H1 (cell line): ENCODE measurements around the gene SLC37A1. TPM values are rescaled to one million over a fixed set of nuclear protein-coding genes. Genes with fewer than 3 reads are reported as not detected.

Experiments
- CTCF ChIA-PET: fragments of 300-600 bp; sonication (Branson Sonifier 250); formaldehyde crosslinking; loops from one replicate; lab custom pipeline; 2021; ENCODE audit not compliant: partially characterized antibody; lab: Charles Lee
- POLR2A ChIA-PET: fragments of 300-600 bp; sonication (Branson Sonifier 250); formaldehyde crosslinking; loops from one replicate; lab custom pipeline; 2021; ENCODE audit warnings: inconsistent platforms; ENCODE audit not compliant: partially characterized antibody; lab: Charles Lee
- DNase-seq, 2 experiments: peaks; one replicate each; pipeline versions ENCODE4 v3.0.0 to v3.0.0-alpha.2; 2010 to 2022; ENCODE audit warnings: low spot score in 2 of 2, low read depth in 1 of 2, mixed read lengths in 1 of 2
- FAIRE-seq: peaks from 2 replicates; lab custom pipeline; 2011; peaks lifted over from hg19 to GRCh38; lab: Jason Lieb, UNC
- H2AFZ ChIP-seq: 2 replicates; pipeline ENCODE4 v1.8.1; 2012; ENCODE audit warnings: low read length, inconsistent platforms
- H2AK5ac ChIP-seq: 2 replicates; pipeline ENCODE4 v1.6.1; 2013; ENCODE audit warnings: low read depth, low read length
- H2BK120ac ChIP-seq: replicated peaks from 2 replicates; pipeline ENCODE3; 2013; ENCODE audit warnings: low read depth, low read length, inconsistent platforms
- H2BK12ac ChIP-seq: 2 replicates; pipeline ENCODE4 v1.6.1; 2013; ENCODE audit warnings: low read depth, low read length
- H2BK15ac ChIP-seq: 2 replicates; pipeline ENCODE4 v1.6.1; 2013; ENCODE audit warnings: low read length
- H2BK20ac ChIP-seq: 2 replicates; pipeline ENCODE4 v1.6.1; 2013; ENCODE audit warnings: low read length
- H2BK5ac ChIP-seq: 2 replicates; pipeline ENCODE4 v1.6.1; 2013; ENCODE audit warnings: low read depth, low read length
- H3K14ac ChIP-seq: 2 replicates; pipeline ENCODE4 v1.6.1; 2013; ENCODE audit warnings: inconsistent platforms; ENCODE audit not compliant: insufficient read length
- H3K18ac ChIP-seq: 2 replicates; pipeline ENCODE4 v1.6.1; 2013; ENCODE audit warnings: low read length; ENCODE audit errors: extremely low read depth
- H3K23ac ChIP-seq: 2 replicates; pipeline ENCODE4 v1.6.1; 2013; ENCODE audit warnings: inconsistent platforms; ENCODE audit not compliant: insufficient read length
- H3K23me2 ChIP-seq: 2 replicates; pipeline ENCODE4 v1.6.1; 2013; ENCODE audit warnings: low read depth, low read length
- H3K27ac ChIP-seq: 2 replicates; pipeline ENCODE4 v1.6.1; 2011; ENCODE audit warnings: low read depth, low read length, inconsistent platforms
- H3K27me3 ChIP-seq, 4 experiments: replicated peaks in 1 of 4; 1 replicate in 1 of 4; 2 replicates in 3 of 4; pipeline versions ENCODE4 v1.6.1 to v1.8.1; 2011 to 2013; ENCODE audit warnings: low read length in 3 of 4, mild to moderate bottlenecking in 3 of 4, inconsistent platforms in 2 of 4, mixed read lengths in 2 of 4, moderate library complexity in 1 of 4; ENCODE audit not compliant: control insufficient read depth in 3 of 4, insufficient read depth in 3 of 4; ENCODE audit errors: extremely low read depth in 1 of 4
- H3K36me3 ChIP-seq, 4 experiments: 2 replicates each; pipeline versions ENCODE4 v1.6.1 to v1.8.1; 2011 to 2013; ENCODE audit warnings: mild to moderate bottlenecking in 4 of 4, low read length in 3 of 4, moderate library complexity in 2 of 4, control low read depth in 1 of 4, inconsistent platforms in 1 of 4; ENCODE audit not compliant: insufficient read depth in 4 of 4, control insufficient read depth in 2 of 4
- H3K4ac ChIP-seq: replicated peaks from 2 replicates; pipeline ENCODE3; 2013; ENCODE audit warnings: low read length, low read depth, mixed read lengths, inconsistent platforms; ENCODE audit not compliant: insufficient read length
- H3K4me1 ChIP-seq, 4 experiments: replicated peaks in 1 of 4; 1 replicate in 1 of 4; 2 replicates in 3 of 4; pipeline versions ENCODE4 v1.6.1 to v1.8.1; 2011 to 2013; ENCODE audit warnings: low read length in 3 of 4, inconsistent platforms in 2 of 4, mixed read lengths in 1 of 4; ENCODE audit not compliant: insufficient read depth in 4 of 4, control insufficient read depth in 3 of 4
- H3K4me2 ChIP-seq, 2 experiments: 2 replicates each; pipeline versions ENCODE4 v1.6.1 to v1.8.1; 2011 to 2013; ENCODE audit warnings: low read depth in 2 of 2, low read length in 2 of 2, control low read depth in 1 of 2, inconsistent platforms in 1 of 2, mild to moderate bottlenecking in 1 of 2; ENCODE audit not compliant: insufficient read depth in 1 of 2
- H3K4me3 ChIP-seq, 4 experiments: fragments of 200-600, 300-600 bp in 1 of 4; sonication (generic), shearing (Covaris generic), sonication (Bioruptor Twin) in 1 of 4; 2 replicates each; pipeline versions ENCODE4 v1.5.1 to v1.8.1; 2011 to 2016; ENCODE audit warnings: low read length in 4 of 4, low read depth in 3 of 4, control low read depth in 2 of 4, inconsistent platforms in 2 of 4, mild to moderate bottlenecking in 2 of 4, mixed read lengths in 1 of 4, moderate library complexity in 1 of 4; ENCODE audit not compliant: insufficient read depth in 2 of 4; ENCODE audit errors: extremely low read depth in 1 of 4
- H3K56ac ChIP-seq: replicated peaks from 2 replicates; pipeline ENCODE3; 2013; ENCODE audit warnings: low read depth, mild to moderate bottlenecking, mixed read lengths, low read length, inconsistent platforms; ENCODE audit not compliant: insufficient read length
- H3K79me1 ChIP-seq: 2 replicates; pipeline ENCODE4 v1.6.1; 2013; ENCODE audit warnings: low read depth, low read length, control low read depth
- H3K79me2 ChIP-seq, 2 experiments: 2 replicates each; pipeline versions ENCODE4 v1.6.1 to v1.8.1; 2012 to 2013; ENCODE audit warnings: low read length in 2 of 2, mild to moderate bottlenecking in 2 of 2, inconsistent platforms in 1 of 2; ENCODE audit not compliant: insufficient read depth in 2 of 2, control insufficient read depth in 1 of 2
- H3K9ac ChIP-seq, 4 experiments: replicated peaks in 1 of 4; 1 replicate in 1 of 4; 2 replicates in 3 of 4; pipeline versions ENCODE4 v1.6.1 to v1.8.1; 2011 to 2013; ENCODE audit warnings: low read depth in 3 of 4, low read length in 3 of 4, control low read depth in 2 of 4, mild to moderate bottlenecking in 2 of 4, moderate library complexity in 2 of 4, inconsistent platforms in 1 of 4; ENCODE audit errors: extremely low read depth in 1 of 4
- H3K9me3 ChIP-seq, 2 experiments: 2 replicates each; pipeline versions ENCODE4 v1.6.1 to v1.8.1; 2012 to 2013; ENCODE audit warnings: mild to moderate bottlenecking in 2 of 2, moderate library complexity in 2 of 2, control low read depth in 1 of 2, inconsistent platforms in 1 of 2, low read depth in 1 of 2, low read length in 1 of 2, mixed read lengths in 1 of 2; ENCODE audit not compliant: insufficient read depth in 2 of 2
- H4K20me1 ChIP-seq, 2 experiments: replicated peaks in 1 of 2; 2 replicates each; pipeline versions ENCODE3 to v1.8.1; 2011 to 2013; ENCODE audit warnings: inconsistent platforms in 2 of 2, low read length in 2 of 2, mild to moderate bottlenecking in 1 of 2; ENCODE audit not compliant: insufficient read depth in 2 of 2, control insufficient read depth in 1 of 2
- H4K5ac ChIP-seq: 2 replicates; pipeline ENCODE4 v1.6.1; 2013; ENCODE audit warnings: low read length, low read depth, mixed read lengths, inconsistent platforms; ENCODE audit not compliant: insufficient read length
- H4K8ac ChIP-seq: 2 replicates; pipeline ENCODE4 v1.8.0; 2013; ENCODE audit warnings: mild to moderate bottlenecking, moderate library complexity, low read length, inconsistent platforms; ENCODE audit not compliant: insufficient read depth; ENCODE audit errors: extremely low read depth
- H4K91ac ChIP-seq: replicated peaks from 2 replicates; pipeline ENCODE3; 2013; ENCODE audit warnings: low read length, mixed read lengths, inconsistent platforms; ENCODE audit not compliant: insufficient read length
- ATF3 ChIP-seq: IDR thresholded peaks from 2 replicates; pipeline ENCODE4 v1.6.1; 2011; ENCODE audit warnings: low read depth, mild to moderate bottlenecking, low read length; ENCODE audit not compliant: insufficient read depth
- CBX5 ChIP-seq: fragments of 300-800, 300-1000 bp; sonication (generic); IDR thresholded peaks from 2 replicates; pipeline ENCODE4 v1.7.1; 2016; ENCODE audit warnings: antibody characterized with exemption, low read length, low read depth
- CHD1 ChIP-seq: IDR thresholded peaks from 2 replicates; pipeline ENCODE4 v1.6.1; 2012; ENCODE audit warnings: low read depth, low read length, improper control_type of control experiment
- CTBP2 ChIP-seq: IDR thresholded peaks from 2 replicates; pipeline ENCODE4 v1.7.0; 2011; ENCODE audit warnings: borderline replicate concordance, mild to moderate bottlenecking, moderate library complexity, mixed read lengths, low read length; ENCODE audit not compliant: insufficient read depth, insufficient read length
- KDM1A ChIP-seq: fragments of 200-600, 300-600 bp; sonication (generic); IDR thresholded peaks from 2 replicates; pipeline ENCODE4 v1.7.1; 2016; ENCODE audit warnings: mild to moderate bottlenecking, low read length, borderline replicate concordance
- KDM5A ChIP-seq: fragments of 200-600 bp; IDR thresholded peaks from 2 replicates; pipeline ENCODE4 v1.7.1; 2012; ENCODE audit warnings: mild to moderate bottlenecking, low read length, inconsistent platforms, mixed read lengths
- NANOG ChIP-seq: IDR thresholded peaks from 2 replicates; pipeline ENCODE4 v1.6.1; 2011; ENCODE audit warnings: low read length, low read depth, mild to moderate bottlenecking, inconsistent platforms; ENCODE audit not compliant: insufficient read depth, poor library complexity, severe bottlenecking
- NRF1 ChIP-seq: IDR thresholded peaks from 2 replicates; pipeline ENCODE4 v1.6.1; 2011; ENCODE audit warnings: mild to moderate bottlenecking, low read depth, low read length, improper control_type of control experiment
- POU5F1 ChIP-seq: IDR thresholded peaks from 2 replicates; pipeline ENCODE4 v1.6.1; 2011; ENCODE audit warnings: low read depth, mild to moderate bottlenecking, low read length, moderate library complexity
- RBBP5 ChIP-seq: IDR thresholded peaks from 2 replicates; pipeline ENCODE4 v1.7.1; 2012; ENCODE audit warnings: low read depth, mild to moderate bottlenecking, inconsistent platforms, low read length, moderate library complexity, borderline replicate concordance
- SIRT6 ChIP-seq: IDR thresholded peaks from one replicate; pipeline ENCODE4 v1.7.1; 2012; ENCODE audit warnings: low read length, inconsistent platforms
- SP2 ChIP-seq: IDR thresholded peaks from 2 replicates; pipeline ENCODE4 v1.6.1; 2012; ENCODE audit warnings: mild to moderate bottlenecking, low read length, inconsistent platforms
- SP4 ChIP-seq: IDR thresholded peaks from 2 replicates; pipeline ENCODE4 v1.6.1; 2012; ENCODE audit warnings: low read length, inconsistent platforms
- SUZ12 ChIP-seq: fragments of 200-600 bp; sonication (generic); IDR thresholded peaks from 2 replicates; pipeline ENCODE4 v1.6.1; 2012; ENCODE audit warnings: mild to moderate bottlenecking, inconsistent platforms, low read length, moderate library complexity, mixed read lengths
- ZNF274 ChIP-seq: IDR thresholded peaks from 2 replicates; pipeline ENCODE4 v1.7.0; 2012; ENCODE audit warnings: low read length, borderline replicate concordance; ENCODE audit errors: extremely low read depth
- WGBS, 2 experiments: shearing (Covaris generic) in 1 of 2; methylation state at CpG; one replicate each; pipeline versions ENCODE4 v1.1.6 to v1.1.7; 2013 to 2015; ENCODE audit warnings: low lambda C conversion rate in 2 of 2, mixed read lengths in 2 of 2, inconsistent platforms in 1 of 2, low coverage in 1 of 2, missing lambda C conversion rate in 1 of 2; ENCODE audit not compliant: insufficient replicate concordance in 2 of 2, insufficient coverage in 1 of 2, insufficient read length in 1 of 2; ENCODE audit errors: extremely low coverage in 1 of 2, missing lambda C conversion rate in 1 of 2; 5-methylcytosine and 5-hydroxymethylcytosine counted together
- polyA plus RNA-seq, 7 experiments: library from polyadenylated mRNA; depleted of rRNA in 3 of 7; stranded (reverse) in 5 of 7; unstranded in 2 of 7; fragments of >200 nt in 5 of 7; fragments of 200-250 nt in 2 of 7; gene quantifications; 1 replicate in 5 of 7; 2 replicates in 1 of 7; 4 replicates in 1 of 7; pipeline versions ENCODE4 v1.2.1 to v1.2.3, GENCODE V29; 2011 to 2013; ENCODE audit warnings: missing spikeins in 2 of 7, mixed read lengths in 2 of 7
- total RNA-seq: library from RNA; stranded (reverse); fragmentation: NEBNext Ultra II Directional; extraction: Animal tissue kit (Norgen Biotek cat#: 25700); gene quantifications from 2 replicates; pipeline ENCODE4 v1.2.1, GENCODE V29; 2021

Gene SLC37A1
- total and polyA plus RNA-seq, 2 of the 8 experiments (the other 6 are each of a cell fraction or from before 2014, with no cell fraction given) = 15.6 to 30.9 TPM

DNA sequence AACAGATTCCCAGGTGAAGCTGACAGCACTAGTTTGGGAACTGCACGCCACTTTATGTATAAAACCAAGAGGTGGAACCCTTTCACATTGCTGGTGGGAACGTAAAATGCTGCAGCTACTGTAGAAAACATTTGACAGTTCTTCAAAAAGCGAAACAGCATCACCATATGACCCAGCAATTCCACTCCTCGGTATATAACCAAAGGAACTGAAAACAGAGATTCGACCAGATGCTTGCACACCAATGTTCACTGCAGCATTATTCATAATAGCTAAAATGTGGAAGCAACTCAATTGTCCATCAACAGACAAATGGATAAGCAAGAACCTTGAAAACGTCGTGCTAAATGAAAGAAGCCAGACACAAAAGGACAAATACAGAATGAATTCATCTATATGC, 35.1 kb upstream of the SLC37A1 start:
- Histone ChIP-seq H3K79me1 (no peaks in the 10 kb centered on the region), H2BK120ac (no peak overlapping the region), H2BK12ac (no peak overlapping the region), H4K8ac (no peak overlapping the region), H2BK20ac (no peak overlapping the region), H2AFZ (no peak overlapping the region), H3K27me3 (no peaks in the 10 kb centered on the region), H3K4me3 (no peak overlapping the region), H4K91ac (no peak overlapping the region), H2BK15ac (no peak overlapping the region), H3K23ac (no peak overlapping the region), H2AK5ac (no peak overlapping the region), H4K20me1 (no peaks in the 10 kb centered on the region), H4K5ac (no peak overlapping the region), H3K27ac (no peak overlapping the region), H3K18ac (no peak overlapping the region), H3K56ac (no peak overlapping the region), H3K14ac (no peak overlapping the region), H3K4me1 (peaks cover 3 to 9% (median 5%) of the 10 kb centered on the region in 4 experiments; a peak in 5 of 7 replicates), H3K4ac (no peak overlapping the region), H3K4me2 (no peak overlapping the region), H3K36me3 (no peaks in the 10 kb centered on the region), H3K9ac (no peak overlapping the region), H3K9me3 (no peaks in the 10 kb centered on the region), H3K79me2 (no peaks in the 10 kb centered on the region), H2BK5ac (no peak overlapping the region), H3K23me2 (no peaks in the 10 kb centered on the region; the same call in 1 of the 2 replicates)
- WGBS, 2 experiments = 85% methylated on average over 7 of the region's 7 CpGs; no CpG with 5 or more reads in 1 of the 2 experiments
- ChIA-PET CTCF (interaction anchor here (1.2 kb wide), 1 partner anchor 11 kb away, joined by 3 read pairs; no protein-coding TSS in a partner anchor), POLR2A (no interaction called here)
- DNase-seq (no peak), FAIRE-seq (no peak)
- TF ChIP-seq ATF3 (no peak), CTBP2 (no peak), SP4 (no peak), KDM1A (no peak), NRF1 (no peak), CHD1 (no peak), ZNF274 (no peak), POU5F1 (no peak), SIRT6 (no peak), NANOG (no peak), SUZ12 (no peak), CBX5 (no peak), SP2 (no peak), KDM5A (no peak), RBBP5 (no peak)
